HG02798 (cell line): Measurements from ENCODE around the gene MGME1.

Experiments
- ATAC-seq: cut with Tn5 transposase; IDR thresholded peaks from one replicate; pipeline ENCODE4 v1.9.1; 2021; ENCODE audit warnings: mild to moderate bottlenecking; ENCODE audit not compliant: unreplicated experiment, poor library complexity

MGME1 gene

DNA sequence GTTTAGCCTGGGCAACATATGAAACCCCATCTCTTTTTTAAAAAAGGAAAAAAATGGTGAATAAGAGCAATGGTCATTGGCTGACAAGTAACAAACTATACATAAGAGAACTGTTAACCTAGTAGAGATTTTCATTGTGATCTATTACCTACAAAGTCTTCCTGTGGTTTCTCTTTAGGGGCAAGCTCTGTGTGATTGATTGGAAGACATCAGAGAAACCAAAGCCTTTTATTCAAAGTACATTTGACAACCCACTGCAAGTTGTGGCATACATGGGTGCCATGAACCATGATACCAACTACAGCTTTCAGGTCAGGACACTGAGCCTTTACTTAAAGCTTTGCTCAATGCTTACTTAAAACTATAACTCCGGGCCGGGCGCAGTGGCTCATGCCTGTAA is 19.2 kb downstream of the MGME1 start:
- ATAC-seq = no peak

DNA sequence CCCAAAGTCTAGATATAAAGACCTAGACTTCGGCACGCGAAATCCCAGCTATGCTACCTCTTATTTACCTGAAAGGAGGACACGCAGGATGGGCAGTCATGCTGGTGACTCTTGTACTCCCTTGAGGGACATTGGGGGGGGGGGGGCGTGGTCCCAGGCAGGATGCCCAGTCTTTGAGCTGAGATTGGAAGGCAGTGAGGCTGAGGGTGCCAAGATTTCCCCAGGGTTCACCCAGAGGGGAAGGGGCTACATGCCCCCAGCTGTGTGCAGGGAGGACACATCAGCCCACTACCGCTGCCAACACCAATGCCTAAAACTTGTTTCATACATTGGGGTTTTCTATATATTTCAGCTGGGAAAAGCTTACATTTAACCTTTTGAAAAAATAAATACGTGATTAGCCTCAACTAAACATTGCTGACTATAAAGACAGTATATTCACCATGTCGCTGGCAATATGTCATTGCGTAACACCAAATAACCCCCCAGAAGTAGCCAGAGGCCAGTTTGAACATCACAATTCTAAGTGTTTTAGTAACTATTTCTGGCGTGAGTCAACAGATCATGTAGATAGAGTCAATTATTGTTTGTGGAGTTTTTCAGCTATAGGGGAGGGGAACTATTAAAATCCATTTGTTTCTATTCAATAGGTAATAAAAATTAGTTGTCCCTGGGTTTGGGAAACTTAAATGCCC is 21.6 kb downstream of the MGME1 start:
- no peak for ATAC-seq

DNA sequence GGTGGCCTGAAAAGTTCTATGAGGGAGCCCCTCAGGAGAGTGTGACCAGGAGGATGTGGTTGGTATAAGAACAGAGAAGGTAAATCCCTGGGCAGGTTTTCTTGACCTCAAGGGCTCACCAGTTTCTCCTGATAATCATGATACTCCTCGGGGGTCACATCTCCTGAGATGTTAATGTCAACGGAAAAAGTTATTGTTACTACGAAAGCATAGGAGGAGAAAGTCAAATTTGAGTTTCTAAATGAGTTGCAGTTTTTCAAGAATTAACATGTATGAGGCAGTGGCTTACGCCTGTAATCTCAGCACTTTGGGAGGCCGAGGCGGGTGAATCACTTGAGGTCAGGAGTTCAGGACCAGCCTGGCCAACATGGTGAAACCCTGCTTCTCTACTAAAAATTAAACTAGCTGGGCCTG is 23.4 kb downstream of the MGME1 start:
- ATAC-seq = peak; percentile 75

DNA sequence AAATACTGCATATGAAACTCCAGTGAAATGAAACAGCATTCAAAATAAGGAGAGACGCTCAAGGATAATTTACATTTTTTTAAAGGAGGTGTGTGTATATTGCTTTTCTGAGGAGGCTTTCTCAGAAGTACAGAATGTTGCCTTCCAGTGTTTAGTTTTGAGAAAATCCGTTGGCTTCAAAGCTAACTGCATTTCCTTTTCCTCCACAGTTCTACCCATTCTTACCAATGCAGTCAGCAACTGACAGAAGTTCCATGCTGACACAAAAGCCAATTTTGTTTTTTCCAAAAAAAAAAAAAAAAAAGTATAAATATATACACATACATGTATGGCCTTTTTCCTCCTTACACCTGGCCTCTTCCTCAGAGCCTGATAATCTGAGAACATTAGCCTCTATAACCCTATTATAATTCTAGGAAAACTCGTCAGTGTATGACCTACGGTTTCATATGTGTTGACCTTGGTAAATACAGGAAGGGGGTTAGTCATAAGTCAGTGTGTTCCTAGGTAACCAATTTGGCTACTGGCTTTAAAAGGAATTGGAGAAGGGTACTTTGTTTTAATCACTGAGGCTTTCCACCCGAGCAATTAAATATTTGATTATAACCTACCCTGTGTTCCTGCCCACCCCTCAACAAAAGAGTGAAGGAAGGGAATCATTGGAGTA is 24.2 kb downstream of the MGME1 start:
- ATAC-seq = no peak

DNA sequence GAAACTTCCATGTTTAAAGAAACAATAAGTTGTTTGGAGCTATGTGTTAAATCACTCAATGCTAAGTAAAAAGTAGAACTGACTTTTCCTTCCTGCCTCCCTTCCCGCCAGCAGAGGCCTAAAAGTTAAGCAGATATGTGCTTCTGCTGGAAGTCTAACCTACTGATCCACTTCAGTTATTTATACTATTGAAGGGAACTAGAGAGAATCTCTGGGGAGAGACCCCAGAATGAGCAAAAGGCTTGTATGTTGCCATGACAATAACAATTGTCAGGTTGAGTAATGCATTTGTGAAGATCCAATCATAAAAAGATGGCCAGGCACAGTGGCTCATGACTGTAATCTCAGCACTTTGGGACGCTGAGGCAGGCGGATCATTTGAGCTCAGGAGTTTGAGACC is 24.7 kb downstream of the MGME1 start:
- ATAC-seq = no peak

DNA sequence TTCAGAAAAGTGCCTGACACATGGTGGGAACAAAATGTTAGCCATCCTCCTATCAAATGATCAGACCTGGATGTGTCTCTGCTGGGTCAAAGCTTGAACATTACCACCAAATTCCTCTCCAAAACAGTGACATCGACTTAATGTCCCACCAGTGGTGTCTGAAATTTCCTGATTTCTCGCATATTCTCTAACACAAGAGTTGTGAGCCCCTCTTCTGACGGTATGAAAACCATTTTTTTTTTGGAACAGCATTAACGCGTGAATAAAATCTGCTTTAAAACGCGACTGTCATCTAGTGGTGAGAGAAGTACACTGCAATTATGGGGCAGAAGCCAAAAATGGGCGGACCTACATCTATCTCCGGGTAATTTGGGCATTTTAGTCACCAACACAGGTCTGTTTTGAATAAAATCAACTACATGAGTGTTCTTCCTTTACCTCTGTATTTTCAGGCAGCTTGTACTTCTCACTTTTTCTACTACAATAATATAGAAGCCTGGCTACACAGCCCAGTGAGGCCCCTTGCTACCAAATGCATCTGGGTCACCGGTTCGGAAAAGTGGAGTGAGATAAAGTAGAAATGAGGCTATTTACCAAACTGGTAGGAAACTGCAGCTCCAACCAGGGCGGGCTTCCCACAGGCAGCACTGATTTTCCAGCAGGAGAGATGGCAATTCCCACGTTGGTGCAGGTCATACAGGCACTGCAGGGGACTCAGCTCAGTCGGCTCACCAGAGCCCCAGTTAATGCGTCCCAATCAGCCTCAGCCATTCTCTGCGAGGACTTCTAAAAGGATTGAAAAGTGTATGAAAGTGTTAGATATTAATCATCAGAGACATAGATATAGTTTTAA is 27.4 kb downstream of the MGME1 start:
- peak; percentile 34 for ATAC-seq

DNA sequence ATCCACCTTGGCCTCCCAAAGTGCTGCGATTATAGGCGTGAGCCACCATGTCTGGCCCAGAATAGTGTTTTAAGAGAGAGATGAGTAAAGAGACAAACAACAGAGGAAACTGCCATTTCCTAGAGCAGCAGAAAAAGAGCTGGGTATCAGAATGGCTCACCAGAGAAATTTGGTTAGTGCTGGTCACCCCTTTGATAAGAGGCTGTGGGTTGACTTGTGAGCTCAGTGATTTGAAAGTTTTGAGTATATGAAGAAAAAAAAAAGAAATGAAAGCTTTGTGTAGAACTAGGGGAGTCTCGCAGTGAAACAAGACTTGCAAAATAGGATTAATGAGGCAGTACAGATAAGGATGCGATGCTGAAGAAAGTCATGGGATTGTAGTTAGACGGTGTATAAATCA is 29.6 kb downstream of the MGME1 start:
- no peak for ATAC-seq

DNA sequence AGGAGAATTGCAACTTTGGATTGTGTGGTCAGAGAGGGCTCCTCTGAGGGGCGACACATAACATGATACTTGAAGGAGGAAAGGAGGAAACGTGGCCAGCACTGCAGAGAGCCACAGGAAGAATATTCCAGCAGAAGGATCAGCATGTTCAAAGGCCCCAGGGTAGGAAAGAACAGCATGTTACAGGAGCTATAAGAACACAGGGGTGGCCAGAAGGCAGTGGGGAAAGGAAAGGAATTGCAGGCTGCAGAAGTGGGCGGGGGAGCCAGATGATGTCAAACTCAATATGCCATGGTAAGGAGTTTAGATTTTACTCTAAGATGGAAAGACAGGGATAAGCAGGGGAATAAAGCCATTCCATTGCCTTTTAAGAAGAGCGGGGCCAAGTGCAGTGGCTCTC is 30.7 kb downstream of the MGME1 start:
- no peak for ATAC-seq

DNA sequence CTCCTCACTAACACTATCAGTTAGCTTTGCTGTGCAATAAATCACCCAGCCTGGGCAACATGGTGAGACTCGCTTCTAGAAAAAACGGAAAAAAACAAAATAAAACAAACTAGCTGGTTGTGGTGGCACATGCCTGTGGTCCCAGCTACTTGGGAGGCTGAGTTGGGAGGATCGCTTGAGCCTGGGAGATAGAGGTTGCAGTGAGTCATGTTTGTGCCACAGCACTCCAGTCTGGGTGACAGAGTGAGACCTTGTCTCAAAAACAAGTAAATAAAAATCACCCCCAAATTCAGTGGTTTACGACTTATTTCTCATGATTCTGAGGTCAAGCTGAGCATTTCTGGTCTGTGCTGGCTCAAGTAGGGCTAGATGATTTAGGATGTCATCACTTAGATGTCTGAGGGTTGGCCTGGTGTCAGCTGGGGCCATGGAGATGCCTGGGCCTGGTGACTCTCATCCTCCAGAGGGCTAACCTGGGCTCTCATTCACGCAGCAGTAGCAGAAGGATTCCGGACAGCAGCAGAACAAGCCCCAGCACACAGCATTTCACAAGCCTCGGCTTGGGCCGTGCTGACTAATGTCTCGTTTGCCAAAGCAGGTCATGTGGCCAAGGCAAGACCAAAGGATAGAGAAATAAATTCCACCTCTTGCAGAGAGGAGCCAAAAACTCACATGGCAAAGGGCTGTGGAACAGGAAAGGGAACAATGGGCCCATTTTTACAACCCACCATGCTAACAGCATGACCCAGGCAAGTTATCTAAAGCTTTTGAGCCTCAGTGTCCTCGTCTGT is 32.5 kb downstream of the MGME1 start:
- no peak for ATAC-seq

DNA sequence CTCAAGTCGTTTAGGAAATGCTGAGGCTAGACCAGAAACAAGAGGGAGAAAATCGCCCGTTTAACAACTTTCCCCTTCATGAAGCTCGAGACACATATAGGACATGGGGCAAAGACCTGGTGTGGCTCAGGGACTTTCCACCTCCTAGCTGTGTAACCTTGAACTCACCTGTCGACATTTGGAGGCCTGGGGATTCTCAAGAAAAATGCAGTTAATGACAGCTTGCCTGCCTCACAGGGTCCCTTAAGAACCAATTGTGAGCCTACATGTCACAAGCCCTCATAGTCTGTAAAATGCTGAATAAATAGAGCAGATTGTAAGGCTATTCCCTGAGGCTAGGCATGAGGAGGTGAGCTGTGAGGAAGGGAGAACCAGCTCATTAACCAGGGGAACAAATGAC is 35.1 kb downstream of the MGME1 start:
- ATAC-seq = peak; percentile 47

DNA sequence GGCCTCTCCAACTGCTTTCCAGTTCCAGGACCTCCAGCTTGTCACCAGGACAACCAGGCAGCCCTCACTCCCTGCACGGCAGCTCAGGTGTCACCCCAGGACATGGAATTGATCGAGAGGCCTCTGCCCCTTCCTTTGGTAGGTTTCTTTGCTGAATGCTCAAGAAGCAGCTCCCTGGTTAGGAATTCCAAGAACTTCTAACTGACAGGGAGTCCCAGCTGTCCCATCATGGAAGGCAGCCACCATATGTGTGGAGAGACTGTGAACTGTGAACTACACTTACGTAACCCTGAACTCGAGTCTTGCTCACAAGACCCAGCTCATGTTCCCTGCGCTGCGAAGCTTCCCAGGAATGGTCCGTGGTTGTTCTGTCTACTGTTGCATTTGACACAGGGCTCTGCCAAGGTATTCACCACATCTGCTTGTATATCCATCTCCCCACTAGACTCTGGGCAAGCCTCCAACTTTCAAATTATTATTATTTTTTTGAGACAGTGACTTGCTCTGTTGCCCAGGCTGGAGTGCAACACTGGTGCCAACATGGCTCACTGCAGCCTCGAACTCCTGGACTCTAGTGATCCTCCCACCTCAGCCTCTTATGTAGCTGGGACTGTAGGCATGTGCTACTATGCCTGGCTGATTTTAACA is 35.7 kb downstream of the MGME1 start:
- ATAC-seq = no peak

DNA sequence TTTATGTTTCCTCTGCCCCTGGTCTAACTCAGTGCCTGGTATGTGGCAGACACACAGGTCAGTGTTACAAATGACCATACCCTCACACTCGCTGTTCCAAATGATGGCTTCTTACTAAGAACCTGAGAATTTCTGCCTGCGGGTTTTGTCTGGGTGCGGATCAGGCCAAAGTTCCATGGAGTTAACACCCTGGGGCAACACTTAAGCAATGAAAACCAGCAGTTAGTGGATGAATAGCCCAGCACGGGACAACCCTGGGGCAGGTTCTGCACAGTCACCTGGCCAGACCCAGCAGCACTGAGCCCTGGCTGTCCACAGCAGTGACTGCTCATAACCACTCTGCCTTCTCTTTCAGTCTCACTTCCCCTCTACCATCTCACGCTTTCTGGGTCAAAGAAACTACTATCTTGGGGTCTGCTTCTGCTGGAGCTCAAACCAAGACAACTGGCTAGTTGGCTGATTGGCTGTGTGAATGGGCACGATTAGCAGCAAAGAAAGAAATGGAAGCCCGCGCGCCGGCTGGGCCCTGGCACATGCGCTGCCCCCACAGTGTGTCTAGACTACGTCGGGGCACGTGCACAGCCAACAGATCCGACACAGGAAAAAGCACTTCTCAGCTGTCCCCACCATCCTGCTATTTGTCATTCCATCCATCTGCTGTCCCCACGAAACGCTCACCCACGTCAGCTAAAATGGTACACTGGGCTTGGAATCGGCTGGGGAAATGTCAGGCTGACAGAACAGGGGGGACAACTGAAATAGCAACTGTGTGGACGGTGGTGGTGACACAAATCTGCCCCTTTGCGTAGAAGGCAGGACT is 36.6 kb downstream of the MGME1 start:
- ATAC-seq = peak; percentile 97

DNA sequence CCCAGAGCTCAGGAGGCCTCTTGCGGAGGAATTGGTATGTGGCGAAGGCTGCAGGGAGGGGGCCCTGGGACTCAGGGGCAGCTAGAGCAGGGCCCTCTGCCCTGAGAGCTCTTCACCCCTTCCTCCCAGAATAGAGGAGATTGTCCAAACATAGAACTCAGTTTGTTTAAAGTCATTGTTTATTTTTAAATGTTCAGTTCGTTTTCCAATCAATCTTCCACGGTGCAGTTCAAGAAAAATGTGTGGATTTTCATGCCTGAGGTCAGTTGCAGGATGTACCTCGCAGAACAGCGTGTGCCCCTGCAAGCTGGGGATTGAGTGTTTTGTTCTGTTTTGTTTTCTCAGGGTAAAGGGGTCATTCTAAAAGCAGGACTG is 37.2 kb downstream of the MGME1 start:
- ATAC-seq = no peak

DNA sequence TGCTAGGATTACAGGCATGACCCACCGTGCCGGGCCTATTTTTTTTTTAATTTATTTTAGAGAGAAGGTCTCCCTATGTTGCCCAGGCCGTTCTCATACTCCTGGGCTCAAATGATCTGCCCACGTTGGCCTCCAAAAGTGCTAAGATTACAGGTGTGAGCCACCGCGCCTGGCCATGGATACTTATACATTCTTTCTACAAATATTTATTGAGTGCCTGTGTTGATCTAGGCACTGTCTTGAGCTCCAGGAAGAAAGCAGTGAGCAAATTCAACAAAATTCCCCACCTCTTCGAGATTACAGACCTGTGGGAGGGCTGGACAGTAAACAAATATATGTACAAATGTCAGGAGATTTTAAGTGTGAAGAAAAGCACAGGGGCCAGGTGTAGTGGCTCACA is 37.9 kb downstream of the MGME1 start:
- no peak for ATAC-seq

DNA sequence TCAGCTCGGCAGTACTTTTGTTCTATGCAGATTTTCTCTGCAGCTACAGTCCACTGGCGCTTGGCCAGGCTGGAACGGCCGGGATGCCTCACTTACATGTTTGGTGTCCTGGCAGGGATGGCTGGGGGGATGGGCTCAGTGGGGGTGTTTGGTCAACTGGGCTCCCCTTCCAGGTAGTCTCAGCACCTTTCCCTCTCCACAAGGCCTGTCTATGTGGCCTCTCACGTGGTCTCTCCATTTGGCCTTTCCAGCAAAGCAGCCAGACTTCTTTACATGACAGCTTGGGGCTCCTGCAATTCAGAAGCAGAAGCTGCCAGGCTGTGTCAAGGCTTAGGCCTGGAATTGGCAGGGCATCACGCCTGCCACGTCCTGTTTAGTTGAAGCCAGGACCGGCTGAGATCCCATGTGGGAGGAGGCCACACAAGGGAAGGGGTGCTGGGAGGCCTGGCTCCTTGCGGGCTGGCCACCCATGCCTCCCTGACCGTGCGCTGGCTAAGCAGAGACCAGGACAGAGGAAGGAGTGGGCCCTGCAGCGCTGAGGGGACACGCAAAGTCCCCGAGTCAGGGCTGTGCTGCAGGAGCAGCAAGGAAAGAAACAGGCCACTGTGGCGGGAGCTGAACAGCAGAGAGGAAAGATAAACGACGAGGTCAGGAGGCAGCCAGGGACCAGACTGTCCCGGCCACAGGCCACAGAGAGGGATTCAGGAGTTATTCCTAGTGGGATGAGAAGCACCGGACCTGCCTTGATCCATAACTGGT is 38.9 kb downstream of the MGME1 start:
- ATAC-seq = no peak

DNA sequence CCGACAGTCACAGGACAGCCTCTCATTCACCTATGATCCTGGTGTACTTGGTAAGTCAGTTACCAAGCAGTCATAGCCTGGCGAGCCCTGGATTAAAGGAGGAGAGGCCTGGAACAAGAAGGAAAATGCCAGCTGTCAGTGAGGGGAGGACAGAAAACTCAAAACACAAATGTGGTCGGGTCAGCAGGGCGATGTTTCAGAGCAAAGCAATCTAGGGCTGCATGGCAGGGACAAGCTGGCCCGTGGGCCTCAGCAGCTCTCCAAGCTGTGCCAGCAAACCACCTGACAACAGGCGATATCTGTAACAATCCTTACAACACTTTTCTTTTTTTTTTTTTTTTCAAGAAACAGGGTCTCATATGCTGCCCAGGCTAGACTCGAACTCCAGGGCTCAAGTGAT is 40.3 kb downstream of the MGME1 start:
- no peak for ATAC-seq

DNA sequence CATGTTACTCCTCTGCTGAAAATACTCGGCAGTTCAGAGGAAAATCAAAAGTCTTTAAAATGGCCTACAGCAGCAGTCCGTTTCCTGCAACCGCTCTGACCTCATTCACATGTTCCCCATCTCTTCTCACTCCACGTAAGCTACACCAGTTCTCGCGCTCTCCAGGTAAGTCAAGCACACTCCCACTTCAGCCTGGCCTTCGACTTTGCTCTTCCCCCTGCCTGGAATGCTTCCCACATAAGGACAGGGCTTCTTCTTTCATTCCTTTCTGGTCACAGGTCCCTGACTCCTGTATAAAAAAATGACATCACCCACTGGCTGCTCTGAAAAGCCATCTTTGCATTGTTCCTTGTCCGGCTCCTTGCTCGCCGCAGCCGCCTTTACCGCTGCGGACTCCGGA is 42.7 kb downstream of the MGME1 start:
- no peak for ATAC-seq

DNA sequence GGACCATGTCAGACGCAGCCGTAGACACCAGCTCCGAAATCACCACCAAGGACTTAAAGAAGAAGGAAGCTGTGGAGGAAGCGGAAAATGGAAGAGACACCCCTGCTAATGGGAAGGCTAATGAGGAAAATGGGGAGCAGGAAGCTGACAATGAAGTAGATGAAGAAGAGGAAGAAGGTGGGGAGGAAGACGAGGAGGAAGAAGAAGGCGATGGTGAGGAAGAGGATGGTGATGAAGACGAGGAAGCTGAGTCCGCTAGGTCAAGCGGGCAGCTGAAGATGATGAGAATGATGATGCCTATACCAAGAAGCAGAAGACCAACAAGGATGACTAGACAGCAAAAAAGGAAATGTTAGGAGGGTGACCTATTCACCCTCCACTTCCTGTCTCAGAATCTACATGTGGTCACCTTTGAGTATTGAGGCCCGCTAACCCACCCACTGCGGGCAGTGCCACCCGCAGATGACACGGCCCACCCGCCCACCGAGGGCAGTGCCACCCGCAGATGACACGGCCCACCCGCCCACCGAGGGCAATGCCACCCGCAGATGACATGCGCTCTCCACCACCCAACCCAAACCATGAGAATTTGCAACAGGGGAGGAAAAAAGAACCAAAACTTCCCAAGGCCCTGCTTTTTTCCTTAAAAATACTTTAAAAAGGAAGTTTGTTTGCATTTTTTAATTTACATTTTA is 43.3 kb downstream of the MGME1 start:
- ATAC-seq = no peak
